ENCODE results near the gene DUSP7.

DNA sequence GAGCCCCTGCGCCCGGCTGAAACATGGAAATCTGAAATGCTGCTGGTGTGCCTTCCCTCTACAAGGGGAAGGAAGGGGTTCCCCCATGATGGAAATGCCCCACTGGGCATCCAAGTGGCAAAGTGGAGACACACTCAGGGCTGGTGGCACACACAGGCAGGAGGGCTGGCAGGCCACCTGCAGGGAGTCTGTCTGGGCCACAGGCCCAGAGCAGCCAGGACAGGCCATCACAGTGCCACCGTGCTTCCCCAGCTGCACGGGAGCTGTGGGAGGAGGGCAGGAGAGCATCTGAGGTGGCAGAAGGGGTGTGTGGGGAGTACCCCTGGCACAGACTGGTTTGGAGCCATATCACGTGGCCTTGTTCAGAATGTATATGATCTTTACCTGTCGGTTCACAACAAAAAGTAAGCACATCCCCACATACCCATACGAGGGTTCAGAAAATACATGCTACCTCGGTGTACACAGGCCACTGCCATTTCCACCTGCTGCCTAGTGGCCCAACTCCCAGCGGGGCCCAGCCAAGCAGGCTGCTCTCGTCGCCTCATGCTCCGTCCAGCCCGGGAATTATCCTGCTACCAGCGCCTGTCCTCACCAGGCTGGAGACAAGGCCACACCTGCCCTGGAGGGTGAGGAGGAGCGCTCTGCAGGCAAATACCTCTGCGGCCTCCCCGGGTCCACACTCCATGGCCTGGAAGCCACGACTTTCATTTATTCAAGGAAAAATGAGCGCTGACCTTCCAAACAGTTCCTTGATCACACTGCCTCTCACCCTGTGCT, 22.6 kb upstream of the DUSP7 start:
- no peak for TF ChIP-seq POLR2AphosphoS5 (IDR thresholded peaks at IDR 0.05; ENCODE audit: low read depth, low read length)
- TF ChIP-seq POLR2A (IDR thresholded peaks at IDR 0.05; ENCODE audit: low read depth, low read length): no peak
